ENCODE measurements around the gene GRID2.

Gene GRID2

GRCh38 chr4:93127489-93127888 lies 823.7 kb downstream of the GRID2 start:
- no peak for DNase-seq

- DNase-seq = no peak
Measured at GRCh38 chr4:93132631-93133030, 828.9 kb downstream of the GRID2 start.

GRCh38 chr4:93139118-93139517 lies 835.4 kb downstream of the GRID2 start:
- DNase-seq = no peak

GRCh38 chr4:93143902-93144301 lies 840.1 kb downstream of the GRID2 start:
- DNase-seq = no peak

GRCh38 chr4:93144644-93145043 lies 840.9 kb downstream of the GRID2 start:
- no peak for DNase-seq

- no peak for DNase-seq
Measured at GRCh38 chr4:93147524-93148212, 843.9 kb downstream of the GRID2 start.

- no peak for DNase-seq
Measured at GRCh38 chr4:93152491-93152890, 848.7 kb downstream of the GRID2 start.

GRCh38 chr4:93157986-93158385 lies 854.2 kb downstream of the GRID2 start:
- DNase-seq = no peak

- no peak for DNase-seq
Measured at GRCh38 chr4:93168053-93168452, 864.3 kb downstream of the GRID2 start.

GRCh38 chr4:93169966-93170365 lies 866.2 kb downstream of the GRID2 start:
- DNase-seq = no peak

GRCh38 chr4:93174598-93174997 lies 870.8 kb downstream of the GRID2 start:
- DNase-seq = no peak

- no peak for DNase-seq
Measured at GRCh38 chr4:93178279-93178678, 874.5 kb downstream of the GRID2 start.

GRCh38 chr4:93179044-93179443 lies 875.3 kb downstream of the GRID2 start:
- no peak for DNase-seq

GRCh38 chr4:93182722-93183121 lies 879.0 kb downstream of the GRID2 start:
- DNase-seq = no peak

- no peak for DNase-seq
Measured at GRCh38 chr4:93183576-93183975, 879.8 kb downstream of the GRID2 start.

- DNase-seq = no peak
Measured at GRCh38 chr4:93184053-93184452, 880.3 kb downstream of the GRID2 start.

GRCh38 chr4:93186846-93187245 lies 883.1 kb downstream of the GRID2 start:
- no peak for DNase-seq

GRCh38 chr4:93187466-93187865 lies 883.7 kb downstream of the GRID2 start:
- DNase-seq = no peak

- DNase-seq = no peak
Measured at GRCh38 chr4:93187892-93188291, 884.1 kb downstream of the GRID2 start.

- no peak for DNase-seq
Measured at GRCh38 chr4:93199492-93199891, 895.7 kb downstream of the GRID2 start.

- DNase-seq = no peak
Measured at GRCh38 chr4:93201471-93202096, 897.8 kb downstream of the GRID2 start.

- no peak for DNase-seq
Measured at GRCh38 chr4:93203708-93204107, 899.9 kb downstream of the GRID2 start.

GRCh38 chr4:93212250-93212649 lies 908.5 kb downstream of the GRID2 start:
- DNase-seq = no peak

GRCh38 chr4:93216646-93217045 lies 912.9 kb downstream of the GRID2 start:
- DNase-seq = no peak

- DNase-seq = no peak
Measured at GRCh38 chr4:93217431-93217830, 913.7 kb downstream of the GRID2 start.

Measured in inflammatory macrophage (primary cell).